HepG2 (cell line): Measurements from ENCODE around the gene STC2.

ENCODE experiments used
- ATF5 ChIP-seq: sonication (generic); formaldehyde crosslinking; IDR thresholded peaks from 2 replicates; pipeline ENCODE4 v1.4.0; 2020; ENCODE audit warnings: mild to moderate bottlenecking, low read depth, missing genetic modification reagents
- FOSL1 ChIP-seq: sonication (generic); formaldehyde crosslinking; IDR thresholded peaks from 2 replicates; pipeline ENCODE4 v1.9.0; 2021; ENCODE audit warnings: missing genetic modification reagents, borderline replicate concordance
- POLR2AphosphoS2 ChIP-seq: IDR thresholded peaks from 2 replicates; pipeline ENCODE4 v1.6.1; 2011; ENCODE audit warnings: low read depth, low read length, improper control_type of control experiment
- POLR2G ChIP-seq: fragments of 200-400 bp; formaldehyde crosslinking; IDR thresholded peaks from 2 replicates; pipeline ENCODE4 v1.6.1; 2018; ENCODE audit warnings: mild to moderate bottlenecking, low read depth, low read length, moderate library complexity
- SMYD3 ChIP-seq: sonication (generic); formaldehyde crosslinking; IDR thresholded peaks from 2 replicates; pipeline ENCODE4 v1.8.1; 2023; ENCODE audit warnings: mild to moderate bottlenecking, missing genetic modification reagents
- TAF1 ChIP-seq: sonication (generic); formaldehyde crosslinking; IDR thresholded peaks from 2 replicates; pipeline ENCODE4 v1.4.0; 2020; ENCODE audit warnings: missing genetic modification reagents
- ZNF841 ChIP-seq: sonication (generic); formaldehyde crosslinking; IDR thresholded peaks from 2 replicates; pipeline ENCODE4 v1.8.1; 2023; ENCODE audit warnings: missing genetic modification reagents, borderline replicate concordance

- no peak for TF ChIP-seq ZNF841 (CRISPR knock-in tag)
- TF ChIP-seq FOSL1 (CRISPR knock-in tag), result no peak
- TF ChIP-seq SMYD3 (CRISPR knock-in tag), result no peak
- peak; percentile 44 for TF ChIP-seq TAF1
- peak; percentile 43; the same call in 1 of the 2 replicates for TF ChIP-seq POLR2G
- TF ChIP-seq ATF5 (CRISPR knock-in tag), result no peak
- no peak for TF ChIP-seq POLR2AphosphoS2
These were observed 31.2 kb downstream of the STC2 start for GRCh38 chr5:173296737-173297676.
